Upper lobe of left lung (tissue), 6 donors: ENCODE results near the gene JMJD1C. TPM values are rescaled to one million over a fixed set of nuclear protein-coding genes. Genes with fewer than 3 reads are reported as not detected.
A peak's percentile ranks its signal among the peaks of the same experiment; 100 is the strongest.

Experiments
- ATAC-seq, 2 donors: fragments of 200-7000 bp; cut with Tn5 transposase; one replicate each; pipeline ENCODE4 v1.9.1; 2022; ENCODE audit warnings: mild to moderate bottlenecking in 2 of 2, moderate library complexity in 2 of 2; ENCODE audit not compliant: low FRiP score in 2 of 2
- DNase-seq, 2 donors: peaks; one replicate each; pipeline ENCODE4 v3.0.0-alpha.2; 2019 to 2020
- H3K27ac ChIP-seq, 4 donors: fragments of 200-600 bp; sonication (generic); one replicate each; pipeline ENCODE4 v1.5.1; 2016 to 2019
- H3K27me3 ChIP-seq, 4 donors: fragments of 200-600 bp; sonication (generic); one replicate each; pipeline ENCODE4 v1.5.1; 2017 to 2019
- H3K36me3 ChIP-seq, 4 donors: fragments of 200-600 bp; sonication (generic); one replicate each; pipeline ENCODE4 v1.5.1; 2016 to 2019
- H3K4me1 ChIP-seq, 4 donors: fragments of 200-600 bp; sonication (generic); one replicate each; pipeline ENCODE4 v1.5.1; 2018 to 2019
- H3K4me3 ChIP-seq, 4 donors: fragments of 200-600 bp; sonication (generic); one replicate each; pipeline ENCODE4 v1.5.1; 2017 to 2019; ENCODE audit warnings: mild to moderate bottlenecking in 2 of 4, moderate library complexity in 1 of 4
- H3K9me3 ChIP-seq, 4 donors: fragments of 200-600 bp; sonication (generic); one replicate each; pipeline ENCODE4 v1.5.1; 2018 to 2019
- CTCF ChIP-seq, 6 experiments: fragments of 450-650 bp in 4 of 6; fragments of 200-600 bp in 2 of 6; sonication (generic) in 2 of 6; IDR thresholded peaks; one replicate each; pipeline ENCODE4 v1.5.1; 2016 to 2019; ENCODE audit warnings: antibody characterized with exemption in 6 of 6
- EP300 ChIP-seq, 4 donors: sonication (generic); formaldehyde crosslinking; IDR thresholded peaks; one replicate each; pipeline ENCODE4 v1.5.1; 2017; ENCODE audit warnings: antibody characterized with exemption in 4 of 4, control low read depth in 2 of 4
- POLR2A ChIP-seq, 4 donors: fragments of 450-650 bp; IDR thresholded peaks; one replicate each; pipeline ENCODE4 v1.5.1; 2016 to 2017; ENCODE audit warnings: antibody characterized with exemption in 4 of 4, mild to moderate bottlenecking in 2 of 4
- POLR2AphosphoS5 ChIP-seq, 2 donors: sonication (generic); formaldehyde crosslinking; IDR thresholded peaks; one replicate each; pipeline ENCODE4 v1.5.1; 2017; ENCODE audit warnings: antibody characterized with exemption in 2 of 2
- WGBS, 2 donors: methylation state at CpG; one replicate each; pipeline ENCODE4 v1.1.5; 2017 to 2018; 5-methylcytosine and 5-hydroxymethylcytosine counted together
- total RNA-seq, 6 donors: library from RNA; depleted of rRNA in 4 of 6; stranded (reverse); fragments of >200 nt in 4 of 6; gene quantifications; one replicate each; pipeline versions ENCODE4 v1.1.0 to v1.2.1, GENCODE V29; 2016 to 2021
- donor health status: DM: no; HTN: no; CAD: no; lungs with moderate emphysema.
- donor health status: DM: no; HTN: yes; CAD: no; lungs with severe emphysema.

Gene JMJD1C
- total RNA-seq, 6 donors from 2014 or later: 80.2 to 130 (median 94.2) TPM

GRCh38 chr10:63258920-63259678 is 206.7 kb downstream of the JMJD1C start:
- 36 to 55% methylated on average over 2 of the region's 2 CpGs for WGBS, 2 donors
- no peak for TF ChIP-seq EP300 (IDR thresholded peaks at IDR 0.05)
- no peak for TF ChIP-seq POLR2A (IDR thresholded peaks at IDR 0.05)
- TF ChIP-seq CTCF (IDR thresholded peaks at IDR 0.05): no peak
- no peak for TF ChIP-seq POLR2AphosphoS5 (IDR thresholded peaks at IDR 0.05)
- no peak overlapping the region for H3K4me3 ChIP-seq
- H3K36me3 ChIP-seq: peaks cover 0 to 7% (median 0%) of the 10 kb centered on the region in 4 donors
- DNase-seq (no peak), ATAC-seq (no peak)
- peak overlapping the region in 1 of 4 donors; percentile 67 for H3K27ac ChIP-seq
- H3K9me3 ChIP-seq: no peaks in the 10 kb centered on the region
- no peaks in the 10 kb centered on the region for H3K27me3 ChIP-seq
- peaks cover 68 to 81% (median 78%) of the 10 kb centered on the region in 4 donors for H3K4me1 ChIP-seq

GRCh38 chr10:63257778-63258177 is 208.0 kb downstream of the JMJD1C start:
- Histone ChIP-seq H3K4me3 (no peak overlapping the region), H3K36me3 (peaks cover 0 to 7% (median 0%) of the 10 kb centered on the region in 4 donors), H3K27ac (peak overlapping the region in 2 of 4 donors; percentile 19 to 67), H3K27me3 (no peaks in the 10 kb centered on the region), H3K9me3 (no peaks in the 10 kb centered on the region), H3K4me1 (peaks cover 60 to 78% (median 71%) of the 10 kb centered on the region in 4 donors)
- DNase-seq: no peak
- 58 to 65% methylated on average over 2 of the region's 2 CpGs for WGBS, 2 donors
- ATAC-seq: no peak
- no peak for TF ChIP-seq POLR2A (IDR thresholded peaks at IDR 0.05)

GRCh38 chr10:63256009-63256773 is 209.6 kb downstream of the JMJD1C start:
- ATAC-seq (peak in 1 of 2 donors; percentile 84), DNase-seq (no peak)
- peak overlapping the region; percentile 32 to 67 (median 54) for H3K27ac ChIP-seq
- TF ChIP-seq POLR2AphosphoS5 (IDR thresholded peaks at IDR 0.05): no peak
- no peak for TF ChIP-seq EP300 (IDR thresholded peaks at IDR 0.05)
- TF ChIP-seq CTCF (IDR thresholded peaks at IDR 0.05): no peak
- TF ChIP-seq POLR2A (IDR thresholded peaks at IDR 0.05): no peak
- peaks cover 0 to 5% (median 0%) of the 10 kb centered on the region in 4 donors for H3K36me3 ChIP-seq
- peaks cover 46 to 67% (median 61%) of the 10 kb centered on the region in 4 donors for H3K4me1 ChIP-seq
- no peaks in the 10 kb centered on the region for H3K27me3 ChIP-seq
- no peak overlapping the region for H3K4me3 ChIP-seq
- 22 to 28% methylated on average over 3 of the region's 3 CpGs for WGBS, 2 donors
- H3K9me3 ChIP-seq: no peaks in the 10 kb centered on the region

- Histone ChIP-seq H3K4me1 (peaks cover 42 to 59% (median 54%) of the 10 kb centered on the region in 4 donors), H3K27me3 (no peaks in the 10 kb centered on the region), H3K36me3 (no peaks in the 10 kb centered on the region), H3K9me3 (no peaks in the 10 kb centered on the region), H3K27ac (peak overlapping the region; percentile 15 to 67 (median 43)), H3K4me3 (no peak overlapping the region)
- no peak for TF ChIP-seq POLR2A (IDR thresholded peaks at IDR 0.05)
- no peak for TF ChIP-seq CTCF (IDR thresholded peaks at IDR 0.05)
- no peak for TF ChIP-seq EP300 (IDR thresholded peaks at IDR 0.05)
- TF ChIP-seq POLR2AphosphoS5 (IDR thresholded peaks at IDR 0.05): no peak
- DNase-seq: no peak
- ATAC-seq: no peak
- WGBS, 2 donors: 73 to 76% methylated on average over 4 of the region's 4 CpGs
Observed at GRCh38 chr10:63255316-63255715, 210.5 kb downstream of the JMJD1C start.

- WGBS, 2 donors: 89 to 90% methylated on average over 4 of the region's 4 CpGs
- Histone ChIP-seq H3K4me3 (no peak overlapping the region), H3K9me3 (no peaks in the 10 kb centered on the region), H3K27ac (no peak overlapping the region), H3K4me1 (peaks cover 20 to 38% (median 33%) of the 10 kb centered on the region in 4 donors), H3K27me3 (no peaks in the 10 kb centered on the region), H3K36me3 (no peaks in the 10 kb centered on the region)
- TF ChIP-seq POLR2AphosphoS5 (IDR thresholded peaks at IDR 0.05) (no peak), EP300 (IDR thresholded peaks at IDR 0.05) (no peak), POLR2A (IDR thresholded peaks at IDR 0.05) (no peak), CTCF (IDR thresholded peaks at IDR 0.05) (no peak)
- ATAC-seq: no peak
- no peak for DNase-seq
Observed at GRCh38 chr10:63253040-63253439, 212.7 kb downstream of the JMJD1C start.
